ENCODE data around the gene SUPT3H. TPM values are rescaled to one million over a fixed set of nuclear protein-coding genes. Genes with fewer than 3 reads are reported as not detected.

SUPT3H gene
- total and polyA plus RNA-seq, 2 donors (not counting 1 experiment from before 2014, with no cell fraction given) = 5.5 to 12.4 TPM

GRCh38 chr6:44859901-44860410 is 517.8 kb downstream of the SUPT3H start:
- Histone ChIP-seq H3K27ac (ENCODE audit: low read length in 2 of 2) (no peak overlapping the region), H3K36me3 (replicated peaks in 1 of 2; ENCODE audit: control extremely low read depth in 1 of 2, control insufficient read depth in 1 of 2, extremely low read depth in 1 of 2, insufficient read depth in 2 of 2, low read length in 1 of 2) (no peaks in the 10 kb centered on the region), H3K9ac (ENCODE audit: low read length) (no peak overlapping the region), H3K4me1 (ENCODE audit: control insufficient read depth in 2 of 2, insufficient read depth in 2 of 2, low read length in 2 of 2) (peaks cover 0 to 4% of the 10 kb centered on the region in 2 donors), H3K4me2 (replicated peaks; ENCODE audit: low read depth, low read length, poor library complexity, severe bottlenecking) (no peak overlapping the region), H3K79me2 (ENCODE audit: control insufficient read depth, insufficient read depth, low read length) (no peaks in the 10 kb centered on the region), H3K9me3 (ENCODE audit: control extremely low read depth in 1 of 3, control insufficient read depth in 2 of 3, insufficient read depth in 1 of 3, low read length in 2 of 3) (peaks cover 0 to 6% (median 0%) of the 10 kb centered on the region in 3 donors), H3K27me3 (replicated peaks in 1 of 4; ENCODE audit: control extremely low read depth in 1 of 4, control insufficient read depth in 3 of 4, insufficient read depth in 4 of 4, low read length in 3 of 4) (no peaks in the 10 kb centered on the region), H4K20me1 (ENCODE audit: control insufficient read depth, insufficient read depth, low read length, poor library complexity, severe bottlenecking) (no peaks in the 10 kb centered on the region), H3K4me3 (ENCODE audit: control extremely low read depth in 1 of 5, extremely low read depth in 1 of 5, insufficient read depth in 1 of 5, low read depth in 2 of 5, low read length in 4 of 5) (no peak overlapping the region), H2AFZ (ENCODE audit: insufficient read depth, low read depth, low read length, poor library complexity, severe bottlenecking) (no peak overlapping the region)
- no peaks in the 10 kb centered on the region for H3K27me3 Mint-ChIP-seq
- TF ChIP-seq CTCF (IDR thresholded peaks at IDR 0.05) (no peak), EZH2 (IDR thresholded peaks at IDR 0.05; ENCODE audit: borderline replicate concordance, insufficient read depth, low read depth, low read length, poor library complexity, severe bottlenecking) (no peak)
- no peak for ATAC-seq (ENCODE audit: low read depth)
- H3K27ac Mint-ChIP-seq = no peak overlapping the region
- ChIA-PET CTCF (no interaction called here), POLR2A (no interaction called here)
- 100% methylated on average over 1 of the region's 2 CpGs for WGBS (ENCODE audit: insufficient coverage)
- intact Hi-C loops (cut with micrococcal nuclease) = no loop called here
- DNase-seq = no peak
- H3K4me1 Mint-ChIP-seq = no peaks in the 10 kb centered on the region
- H3K4me3 Mint-ChIP-seq = no peak overlapping the region
- H3K9me3 Mint-ChIP-seq (ENCODE audit: insufficient read depth) = peaks cover 2% of the 10 kb centered on the region

- Histone ChIP-seq H3K79me2 (ENCODE audit: control insufficient read depth, insufficient read depth, low read length) (no peaks in the 10 kb centered on the region), H4K20me1 (ENCODE audit: control insufficient read depth, insufficient read depth, low read length, poor library complexity, severe bottlenecking) (no peaks in the 10 kb centered on the region), H3K4me3 (ENCODE audit: control extremely low read depth in 1 of 5, extremely low read depth in 1 of 5, insufficient read depth in 1 of 5, low read depth in 2 of 5, low read length in 4 of 5) (no peak overlapping the region), H3K27ac (ENCODE audit: low read length in 2 of 2) (no peak overlapping the region), H3K36me3 (replicated peaks in 1 of 2; ENCODE audit: control extremely low read depth in 1 of 2, control insufficient read depth in 1 of 2, extremely low read depth in 1 of 2, insufficient read depth in 2 of 2, low read length in 1 of 2) (no peaks in the 10 kb centered on the region), H2AFZ (ENCODE audit: insufficient read depth, low read depth, low read length, poor library complexity, severe bottlenecking) (no peak overlapping the region), H3K4me1 (ENCODE audit: control insufficient read depth in 2 of 2, insufficient read depth in 2 of 2, low read length in 2 of 2) (peaks cover 0 to 4% of the 10 kb centered on the region in 2 donors), H3K27me3 (replicated peaks in 1 of 4; ENCODE audit: control extremely low read depth in 1 of 4, control insufficient read depth in 3 of 4, insufficient read depth in 4 of 4, low read length in 3 of 4) (no peaks in the 10 kb centered on the region), H3K4me2 (replicated peaks; ENCODE audit: low read depth, low read length, poor library complexity, severe bottlenecking) (no peak overlapping the region), H3K9me3 (ENCODE audit: control extremely low read depth in 1 of 3, control insufficient read depth in 2 of 3, insufficient read depth in 1 of 3, low read length in 2 of 3) (no peaks in the 10 kb centered on the region), H3K9ac (ENCODE audit: low read length) (no peak overlapping the region)
- Mint-ChIP-seq H3K27ac (no peak overlapping the region), H3K4me3 (no peak overlapping the region), H3K4me1 (no peaks in the 10 kb centered on the region), H3K9me3 (ENCODE audit: insufficient read depth) (peaks cover 2% of the 10 kb centered on the region), H3K27me3 (no peaks in the 10 kb centered on the region)
- POLR2A ChIA-PET = no interaction called here
- intact Hi-C loops (cut with micrococcal nuclease) = no loop called here
- no peak for TF ChIP-seq EZH2 (IDR thresholded peaks at IDR 0.05; ENCODE audit: borderline replicate concordance, insufficient read depth, low read depth, low read length, poor library complexity, severe bottlenecking)
- no peak for ATAC-seq (ENCODE audit: low read depth)
- CTCF ChIA-PET = no interaction called here
- DNase-seq = no peak
These were observed 518.7 kb downstream of the SUPT3H start for GRCh38 chr6:44858998-44859397.

All from B cell (primary cell).